ENCODE measurements around the gene OGFOD1.

DNA sequence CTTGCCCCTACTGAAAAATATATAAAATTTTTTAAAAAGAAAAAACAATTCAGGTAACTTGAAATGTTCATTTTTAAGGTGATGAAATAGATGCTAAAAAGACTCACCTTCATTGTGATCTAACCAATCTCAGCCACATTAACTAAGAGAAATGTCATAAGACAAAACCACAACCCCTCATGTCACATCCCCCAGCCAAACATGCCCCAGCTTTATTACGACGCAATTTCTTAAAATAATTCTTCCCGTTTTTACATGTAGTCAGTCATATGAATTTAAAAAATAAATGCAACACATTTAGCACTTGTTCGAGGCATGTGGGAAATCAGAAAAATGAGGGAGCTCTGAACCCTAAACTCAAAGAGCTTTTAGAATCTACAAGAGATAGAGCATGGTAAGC lies 35.5 kb upstream of the OGFOD1 start:
- TF ChIP-seq, protein P1, sequence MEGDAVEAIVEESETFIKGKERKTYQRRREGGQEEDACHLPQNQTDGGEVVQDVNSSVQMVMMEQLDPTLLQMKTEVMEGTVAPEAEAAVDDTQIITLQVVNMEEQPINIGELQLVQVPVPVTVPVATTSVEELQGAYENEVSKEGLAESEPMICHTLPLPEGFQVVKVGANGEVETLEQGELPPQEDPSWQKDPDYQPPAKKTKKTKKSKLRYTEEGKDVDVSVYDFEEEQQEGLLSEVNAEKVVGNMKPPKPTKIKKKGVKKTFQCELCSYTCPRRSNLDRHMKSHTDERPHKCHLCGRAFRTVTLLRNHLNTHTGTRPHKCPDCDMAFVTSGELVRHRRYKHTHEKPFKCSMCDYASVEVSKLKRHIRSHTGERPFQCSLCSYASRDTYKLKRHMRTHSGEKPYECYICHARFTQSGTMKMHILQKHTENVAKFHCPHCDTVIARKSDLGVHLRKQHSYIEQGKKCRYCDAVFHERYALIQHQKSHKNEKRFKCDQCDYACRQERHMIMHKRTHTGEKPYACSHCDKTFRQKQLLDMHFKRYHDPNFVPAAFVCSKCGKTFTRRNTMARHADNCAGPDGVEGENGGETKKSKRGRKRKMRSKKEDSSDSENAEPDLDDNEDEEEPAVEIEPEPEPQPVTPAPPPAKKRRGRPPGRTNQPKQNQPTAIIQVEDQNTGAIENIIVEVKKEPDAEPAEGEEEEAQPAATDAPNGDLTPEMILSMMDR (IDR thresholded peaks at IDR 0.05), result no peak
- TF ChIP-seq, protein P2, sequence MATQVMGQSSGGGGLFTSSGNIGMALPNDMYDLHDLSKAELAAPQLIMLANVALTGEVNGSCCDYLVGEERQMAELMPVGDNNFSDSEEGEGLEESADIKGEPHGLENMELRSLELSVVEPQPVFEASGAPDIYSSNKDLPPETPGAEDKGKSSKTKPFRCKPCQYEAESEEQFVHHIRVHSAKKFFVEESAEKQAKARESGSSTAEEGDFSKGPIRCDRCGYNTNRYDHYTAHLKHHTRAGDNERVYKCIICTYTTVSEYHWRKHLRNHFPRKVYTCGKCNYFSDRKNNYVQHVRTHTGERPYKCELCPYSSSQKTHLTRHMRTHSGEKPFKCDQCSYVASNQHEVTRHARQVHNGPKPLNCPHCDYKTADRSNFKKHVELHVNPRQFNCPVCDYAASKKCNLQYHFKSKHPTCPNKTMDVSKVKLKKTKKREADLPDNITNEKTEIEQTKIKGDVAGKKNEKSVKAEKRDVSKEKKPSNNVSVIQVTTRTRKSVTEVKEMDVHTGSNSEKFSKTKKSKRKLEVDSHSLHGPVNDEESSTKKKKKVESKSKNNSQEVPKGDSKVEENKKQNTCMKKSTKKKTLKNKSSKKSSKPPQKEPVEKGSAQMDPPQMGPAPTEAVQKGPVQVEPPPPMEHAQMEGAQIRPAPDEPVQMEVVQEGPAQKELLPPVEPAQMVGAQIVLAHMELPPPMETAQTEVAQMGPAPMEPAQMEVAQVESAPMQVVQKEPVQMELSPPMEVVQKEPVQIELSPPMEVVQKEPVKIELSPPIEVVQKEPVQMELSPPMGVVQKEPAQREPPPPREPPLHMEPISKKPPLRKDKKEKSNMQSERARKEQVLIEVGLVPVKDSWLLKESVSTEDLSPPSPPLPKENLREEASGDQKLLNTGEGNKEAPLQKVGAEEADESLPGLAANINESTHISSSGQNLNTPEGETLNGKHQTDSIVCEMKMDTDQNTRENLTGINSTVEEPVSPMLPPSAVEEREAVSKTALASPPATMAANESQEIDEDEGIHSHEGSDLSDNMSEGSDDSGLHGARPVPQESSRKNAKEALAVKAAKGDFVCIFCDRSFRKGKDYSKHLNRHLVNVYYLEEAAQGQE (IDR thresholded peaks at IDR 0.05; ENCODE audit: insufficient read depth in 1 of 2, low read depth in 2 of 2, low read length in 1 of 2), result no peak
